Daoy (cell line): ENCODE data around the gene DNAH12. TPM values are rescaled to one million over a fixed set of nuclear protein-coding genes. Genes with fewer than 3 reads are reported as not detected.
A peak's percentile ranks its signal among the peaks of the same experiment; 100 is the strongest.
"Not testable (repeated sequence)": the region's sequence is repeated elsewhere in the genome, so short reads cannot be mapped to it uniquely, and the experiment has no call there.

Source experiments
- DNase-seq: peaks from one replicate; pipeline ENCODE4 v3.0.0-alpha.2; 2015; ENCODE audit warnings: low read depth
- total RNA-seq: library from RNA; depleted of rRNA; stranded (reverse); fragments of >200 nt; shearing (Covaris generic); gene quantifications from 2 replicates; pipeline ENCODE4 v1.2.3, GENCODE V29; 2014

Gene DNAH12
- total RNA-seq, 1 experiment from 2014 or later = 0.06 TPM

GRCh38 chr3:57331078-57331610, 213.0 kb downstream of the DNAH12 start:
- no peak for DNase-seq

- not testable (repeated sequence) for DNase-seq
Measured at GRCh38 chr3:57326498-57326897, 217.6 kb downstream of the DNAH12 start.

- DNase-seq = no peak
Measured at GRCh38 chr3:57314204-57314603, 229.9 kb downstream of the DNAH12 start.

- DNase-seq = no peak
Measured at GRCh38 chr3:57309769-57310360, 234.3 kb downstream of the DNAH12 start.

- peak; percentile 19 for DNase-seq
Measured at GRCh38 chr3:57303520-57303919, 240.6 kb downstream of the DNAH12 start.

GRCh38 chr3:57298041-57298440, 246.1 kb downstream of the DNAH12 start:
- DNase-seq = peak; percentile 61

- DNase-seq = no peak
Measured at GRCh38 chr3:57292897-57293526, 251.1 kb downstream of the DNAH12 start.

GRCh38 chr3:57292159-57292896, 251.8 kb downstream of the DNAH12 start, which contains the start of gene ASB14:
ASB14 (minus strand) TSS chr3:57292685; CDS start chr3:57292033, 652 bp downstream.
- DNase-seq = no peak

- no peak for DNase-seq
Measured at GRCh38 chr3:57288403-57288802, 255.7 kb downstream of the DNAH12 start.

- DNase-seq = no peak
Measured at GRCh38 chr3:57287205-57287604, 256.9 kb downstream of the DNAH12 start.

- no peak for DNase-seq
Measured at GRCh38 chr3:57283334-57283733, 260.8 kb downstream of the DNAH12 start.

GRCh38 chr3:57281715-57282114, 262.4 kb downstream of the DNAH12 start:
- DNase-seq = peak; percentile 25

GRCh38 chr3:57279685-57280084, 264.5 kb downstream of the DNAH12 start:
- DNase-seq = no peak

GRCh38 chr3:57278237-57278636, 265.9 kb downstream of the DNAH12 start:
- no peak for DNase-seq

- DNase-seq = no peak
Measured at GRCh38 chr3:57275393-57275792, 268.8 kb downstream of the DNAH12 start.

GRCh38 chr3:57274845-57275244, 269.3 kb downstream of the DNAH12 start:
- peak; percentile 6 for DNase-seq

- DNase-seq = no peak
Measured at GRCh38 chr3:57268416-57268815, 275.7 kb downstream of the DNAH12 start.

- no peak for DNase-seq
Measured at GRCh38 chr3:57261929-57262328, 282.2 kb downstream of the DNAH12 start.

GRCh38 chr3:57261119-57261518, 283.0 kb downstream of the DNAH12 start:
- no peak for DNase-seq

- no peak for DNase-seq
Measured at GRCh38 chr3:57257678-57258077, 286.5 kb downstream of the DNAH12 start.

GRCh38 chr3:57256844-57257243, 287.3 kb downstream of the DNAH12 start:
- no peak for DNase-seq

- no peak for DNase-seq
Measured at GRCh38 chr3:57252404-57252803, 291.7 kb downstream of the DNAH12 start.

- no peak for DNase-seq
Measured at GRCh38 chr3:57244946-57245345, 299.2 kb downstream of the DNAH12 start.
